ENCODE data around the gene SV2C.

GRCh38 chr5:76372323-76373054, 289.3 kb downstream of the SV2C start:
- no peak for TF ChIP-seq CTCF (IDR thresholded peaks at IDR 0.05)
- no peak for TF ChIP-seq EP300 (IDR thresholded peaks at IDR 0.05)
- no peak for TF ChIP-seq POLR2A (IDR thresholded peaks at IDR 0.05)
- TF ChIP-seq POLR2AphosphoS5 (IDR thresholded peaks at IDR 0.05), result peak in 1 of 3 donors; percentile 13
